Cerebellar nuclear complex (tissue), 1 donor: ENCODE results near the gene UBA52.
"Not testable (repeated sequence)": the region's sequence is repeated elsewhere in the genome, so short reads cannot be mapped to it uniquely, and the experiment has no call there.

ENCODE experiments used
- DNase-seq, 2 experiments: peaks; one replicate each; lab custom pipeline; 2025; lab: John Stamatoyannopoulos, UW

The UBA52 gene

DNA sequence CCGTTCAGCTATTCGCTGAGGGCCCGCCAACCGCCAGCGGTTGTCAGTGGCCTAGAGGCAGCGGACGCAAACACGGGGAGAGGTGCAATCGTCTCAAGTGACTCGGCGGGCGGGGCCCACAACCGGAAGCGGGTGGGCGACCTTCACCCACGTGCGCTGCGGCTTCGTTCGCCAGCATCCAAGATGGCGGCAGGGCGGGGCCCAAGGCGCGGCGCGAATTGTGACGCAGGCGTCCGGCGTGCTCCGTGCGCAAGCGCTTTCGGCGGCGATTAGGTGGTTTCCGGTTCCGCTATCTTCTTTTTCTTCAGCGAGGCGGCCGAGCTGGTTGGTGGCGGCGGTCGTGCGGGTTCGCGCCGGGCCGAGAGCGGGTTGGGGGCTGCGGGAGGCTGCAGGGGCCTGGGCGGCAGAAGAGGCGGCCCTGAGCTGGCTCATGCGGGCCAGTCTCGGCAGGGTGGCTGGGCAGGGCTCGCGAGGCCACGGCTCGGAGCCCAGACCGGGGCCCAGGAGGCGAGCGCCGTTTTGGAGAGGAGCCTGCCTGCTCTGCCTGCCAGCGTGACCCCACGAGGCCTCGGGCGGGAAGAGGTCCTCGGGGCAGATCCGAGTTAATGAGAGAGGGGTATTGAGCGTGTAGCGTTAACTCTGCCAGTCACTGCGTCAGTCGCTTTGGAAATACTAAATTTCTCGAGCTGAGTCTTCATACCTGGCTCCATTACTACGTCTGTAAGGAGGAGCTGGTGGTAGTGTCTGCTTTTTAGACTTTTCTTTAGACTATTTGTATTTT, at the start of gene UBA52:
TSS of gene UBA52 (plus strand) at position 294 of the 781 bp plus-strand sequence. CDS start 1,444 bp downstream, outside the sequence.
- peak; percentile 67 to 89 for DNase-seq

DNA sequence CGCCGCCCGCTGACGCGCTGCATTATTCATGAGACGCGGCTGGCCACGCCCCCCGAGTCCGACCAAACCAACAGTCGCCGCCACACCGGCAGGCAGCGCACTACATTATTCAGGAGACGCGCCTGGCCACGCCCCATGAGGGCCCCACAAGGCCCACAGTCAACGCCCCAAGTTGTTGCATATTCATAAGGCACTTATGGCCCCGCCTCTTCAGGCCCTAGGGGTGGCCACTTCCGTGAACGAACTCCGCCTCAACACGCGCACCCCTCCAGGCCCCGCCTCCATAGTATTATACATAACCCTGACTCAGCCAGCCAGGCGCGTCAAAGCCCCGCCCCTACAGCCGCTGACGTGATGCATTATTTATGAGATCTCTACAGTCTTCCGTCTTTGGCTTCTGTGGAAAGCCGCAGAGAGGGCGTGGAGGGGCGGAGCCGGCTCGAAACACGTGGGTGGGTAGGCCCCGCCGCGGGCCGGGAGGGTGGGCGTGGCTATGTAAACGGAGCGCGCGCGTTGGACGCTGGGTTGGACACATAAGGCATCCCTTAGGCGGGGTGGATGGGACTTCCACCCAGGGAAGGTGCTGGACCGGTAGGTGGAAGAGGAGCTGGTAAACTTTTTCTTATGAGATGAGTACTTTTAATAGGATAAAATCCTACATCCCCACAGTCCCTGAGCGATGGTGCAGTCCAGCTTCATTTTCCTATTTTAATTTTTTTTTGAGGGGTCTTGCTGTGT, 49.4 kb upstream of the UBA52 start:
- peak; percentile 100 for DNase-seq

DNA sequence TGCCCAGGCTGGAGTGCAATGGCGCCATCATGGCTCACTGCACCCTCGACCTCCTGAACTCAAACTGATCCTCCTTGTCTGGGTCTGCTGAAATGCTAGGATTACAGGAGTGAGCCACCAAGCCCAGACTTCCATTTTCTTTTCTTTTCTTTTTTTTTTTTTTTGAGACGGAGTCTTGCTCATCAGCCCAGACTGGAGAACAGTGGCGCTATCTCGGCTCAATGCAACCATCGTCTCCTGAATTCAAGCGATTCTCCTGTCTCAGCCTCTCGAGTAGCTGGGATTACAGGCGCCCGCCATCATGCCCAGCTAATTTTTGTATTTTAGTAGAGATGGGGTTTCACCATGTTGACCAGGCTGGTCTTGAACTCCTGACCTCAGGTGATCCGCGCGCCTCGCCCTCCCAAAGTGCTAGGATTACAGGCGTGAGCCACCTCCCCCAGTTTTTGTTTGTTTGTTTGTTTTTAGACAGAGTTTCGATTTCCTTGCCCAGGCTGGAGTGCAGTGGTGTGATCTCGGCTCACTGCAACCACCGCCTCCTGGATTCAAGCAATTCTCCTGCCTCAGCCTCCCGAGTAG, 48.7 kb upstream of the UBA52 start:
- DNase-seq = not testable (repeated sequence)

DNA sequence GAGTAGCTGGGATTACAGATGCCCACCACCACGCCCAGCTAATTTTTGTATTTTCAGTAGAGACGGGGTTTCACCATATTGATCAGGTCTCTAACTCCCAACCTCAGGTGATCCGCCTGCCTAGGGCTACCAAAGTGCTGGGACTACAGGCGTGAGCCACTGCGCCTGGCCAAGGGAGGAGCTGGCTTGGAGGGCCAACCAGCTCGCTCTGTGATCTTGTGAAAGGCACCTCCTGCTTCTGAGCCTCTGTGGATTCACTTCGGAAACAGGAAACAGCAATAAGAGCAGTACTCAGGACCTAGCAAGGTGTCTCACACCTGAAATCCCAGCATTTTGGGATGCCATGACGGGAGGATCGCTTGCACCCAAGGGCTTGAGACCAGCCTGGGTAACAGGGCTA, 47.8 kb upstream of the UBA52 start:
- no peak for DNase-seq

DNA sequence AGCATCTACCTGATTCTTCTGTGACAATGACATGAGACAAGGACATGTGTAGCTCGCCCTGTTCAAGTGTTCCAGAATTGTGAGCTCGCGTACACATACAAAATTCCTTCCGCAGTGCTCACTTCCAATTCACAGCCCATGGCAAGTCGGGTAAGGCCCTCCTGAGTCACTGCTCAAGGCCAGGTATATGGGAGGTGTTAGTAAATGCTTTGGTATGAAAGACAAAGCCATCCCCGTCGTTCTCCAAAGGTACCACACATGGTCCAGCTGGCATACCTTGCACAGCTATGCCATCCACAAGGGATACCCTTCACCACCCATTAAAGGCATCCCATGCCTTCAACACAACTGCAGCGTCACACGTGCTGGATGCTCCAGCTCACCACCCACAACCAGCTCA, 45.3 kb upstream of the UBA52 start:
- DNase-seq = no peak

DNA sequence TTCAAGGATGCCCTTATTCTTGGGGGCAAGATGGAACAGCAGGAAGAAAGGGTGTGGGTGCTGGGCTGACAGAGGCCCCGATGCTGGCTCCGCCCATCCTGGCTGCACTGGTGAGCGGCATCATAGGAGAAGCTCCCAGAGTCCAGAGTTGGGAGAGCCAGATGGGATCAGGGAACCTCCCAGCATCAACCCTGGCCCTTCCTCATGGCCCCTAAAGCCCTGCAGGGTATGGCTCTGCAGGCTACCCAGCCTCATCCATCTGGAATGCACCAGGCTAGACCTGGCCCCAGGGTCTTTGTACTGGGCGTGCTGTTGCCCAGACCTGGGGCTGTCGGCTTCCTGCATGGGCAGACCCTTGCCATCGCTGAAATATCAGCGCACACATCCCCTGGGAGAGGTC, 41.9 kb upstream of the UBA52 start:
- no peak for DNase-seq

DNA sequence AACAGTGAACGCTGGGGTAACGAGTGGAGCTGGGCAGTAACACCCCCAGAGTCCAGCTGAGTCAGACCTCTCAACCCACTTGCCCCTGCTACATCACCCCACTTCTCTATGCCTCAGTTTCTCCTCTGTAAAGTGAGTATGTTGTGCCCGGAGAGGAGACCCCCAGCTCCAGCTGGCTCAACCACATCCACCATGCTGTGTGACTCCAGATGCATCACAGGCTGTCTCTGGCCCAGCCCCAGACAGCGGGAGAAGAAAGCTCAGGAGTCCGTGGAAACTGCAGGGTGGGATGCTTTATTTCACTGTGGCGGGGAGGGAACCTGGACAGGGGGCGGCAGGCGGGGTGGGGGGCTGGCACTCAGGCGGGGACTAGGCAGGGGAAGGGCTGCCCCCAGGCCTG, 40.2 kb upstream of the UBA52 start:
- DNase-seq = no peak

DNA sequence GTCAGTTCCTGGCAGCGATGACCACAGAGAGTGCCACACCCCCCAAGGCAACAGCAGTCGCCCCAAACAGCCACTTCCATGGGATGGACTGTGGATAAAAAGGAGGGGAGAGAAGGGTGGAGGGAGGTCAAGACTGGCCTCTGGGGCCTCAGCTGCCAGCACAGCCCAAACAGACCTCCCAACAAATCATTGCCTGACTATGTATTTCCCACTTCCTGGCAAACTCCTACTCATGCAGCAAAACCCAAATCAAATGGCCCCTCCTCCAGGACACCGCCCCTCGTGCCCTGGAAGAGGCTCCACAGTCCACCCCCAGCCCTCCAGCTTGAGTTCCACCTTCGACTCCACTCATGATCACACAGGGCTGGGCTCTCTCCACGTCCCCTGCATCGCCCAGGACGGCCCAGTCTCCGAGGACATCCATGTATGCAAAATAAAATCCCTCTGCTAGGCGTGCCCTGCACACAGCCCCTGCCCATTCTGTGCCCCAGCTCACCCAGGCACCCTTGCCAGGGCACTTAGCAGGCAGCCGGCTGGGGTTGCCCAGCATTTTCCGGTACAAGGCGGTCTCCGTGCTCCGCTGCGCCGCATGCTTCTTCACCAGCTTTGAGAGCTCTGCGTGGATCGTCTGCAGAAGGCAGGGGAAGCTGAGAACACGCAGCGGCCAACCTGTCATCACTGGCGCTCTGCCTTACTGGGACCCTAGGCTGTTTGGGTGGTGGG, 39.3 kb upstream of the UBA52 start:
- no peak for DNase-seq

DNA sequence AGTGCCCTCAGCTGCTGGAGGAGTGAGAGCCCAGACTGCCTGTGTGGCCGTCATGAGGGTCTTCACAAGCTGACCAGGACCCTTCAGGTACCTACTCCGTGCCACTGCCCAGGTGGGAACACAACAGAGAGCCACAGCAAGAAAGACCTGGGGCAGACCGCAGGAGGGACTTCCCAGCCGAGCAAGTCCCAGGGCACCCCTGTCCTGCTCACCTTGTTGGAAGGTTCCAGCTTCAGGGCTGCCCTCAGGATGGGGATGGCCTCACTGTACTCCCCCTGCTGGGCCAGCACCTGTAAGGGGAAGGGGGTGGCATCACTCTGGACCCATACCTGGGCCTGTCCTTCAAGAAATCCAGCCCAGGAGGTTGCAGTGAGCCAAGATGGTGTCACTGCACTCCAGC, 38.6 kb upstream of the UBA52 start:
- DNase-seq = no peak

DNA sequence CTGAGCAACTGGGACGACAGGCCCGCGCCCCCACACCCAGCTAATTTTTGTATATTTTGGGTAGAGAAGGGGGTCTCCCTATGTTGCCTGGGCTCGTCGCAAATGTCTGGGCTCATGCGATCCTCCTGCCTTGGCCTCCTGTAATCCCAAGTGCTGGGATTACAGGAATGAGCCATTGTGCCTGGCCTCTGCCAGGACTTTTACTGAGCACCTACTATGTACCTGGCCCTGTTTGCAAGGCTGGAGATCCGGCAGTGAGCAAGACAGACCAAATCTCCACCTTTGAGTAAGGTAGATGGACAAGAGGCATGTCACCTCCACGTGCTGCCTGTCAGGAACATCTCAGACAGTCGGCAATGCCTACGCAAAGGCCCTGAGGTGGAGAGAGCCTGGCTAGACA, 35.2 kb upstream of the UBA52 start:
- no peak for DNase-seq

DNA sequence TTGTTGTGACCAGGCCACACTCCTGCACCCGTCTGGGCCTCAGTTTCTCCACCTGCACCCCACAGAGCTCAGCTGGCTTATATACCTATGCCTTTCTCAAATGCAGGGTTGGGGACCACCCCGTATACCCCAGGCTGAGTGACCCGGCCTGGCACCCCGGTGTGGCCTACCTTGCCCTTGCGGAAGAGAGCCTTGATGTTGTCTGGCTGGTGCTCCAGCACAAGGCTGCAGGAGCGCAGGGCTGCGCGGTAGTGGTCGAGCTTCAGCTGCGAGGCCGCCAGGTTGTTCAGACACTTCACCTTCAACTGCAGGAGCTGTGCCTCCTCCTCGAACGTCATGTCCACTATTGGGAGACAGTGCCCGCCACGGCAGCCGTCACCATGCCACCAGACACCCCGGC, 34.2 kb upstream of the UBA52 start:
- DNase-seq = no peak

DNA sequence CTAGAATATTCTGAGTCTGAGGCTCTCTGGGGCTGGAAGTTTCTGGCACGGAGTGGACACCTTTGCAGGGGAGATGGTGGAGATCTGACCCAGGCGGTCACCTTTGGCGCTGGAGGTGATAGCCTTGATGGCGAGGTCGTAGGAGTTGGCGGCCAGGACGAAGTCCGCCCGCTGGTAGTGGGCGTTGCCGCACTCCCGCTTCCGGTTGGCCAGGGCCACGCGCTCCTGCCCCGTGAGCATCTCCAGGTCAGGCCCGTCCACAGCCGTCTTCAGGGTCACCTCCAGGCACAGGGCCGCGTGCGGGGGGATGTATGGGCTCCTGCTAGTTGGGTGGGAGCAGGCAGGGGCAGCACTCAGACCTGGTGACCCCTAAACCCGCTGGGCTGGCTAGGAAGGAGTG, 33.5 kb upstream of the UBA52 start:
- DNase-seq = no peak

DNA sequence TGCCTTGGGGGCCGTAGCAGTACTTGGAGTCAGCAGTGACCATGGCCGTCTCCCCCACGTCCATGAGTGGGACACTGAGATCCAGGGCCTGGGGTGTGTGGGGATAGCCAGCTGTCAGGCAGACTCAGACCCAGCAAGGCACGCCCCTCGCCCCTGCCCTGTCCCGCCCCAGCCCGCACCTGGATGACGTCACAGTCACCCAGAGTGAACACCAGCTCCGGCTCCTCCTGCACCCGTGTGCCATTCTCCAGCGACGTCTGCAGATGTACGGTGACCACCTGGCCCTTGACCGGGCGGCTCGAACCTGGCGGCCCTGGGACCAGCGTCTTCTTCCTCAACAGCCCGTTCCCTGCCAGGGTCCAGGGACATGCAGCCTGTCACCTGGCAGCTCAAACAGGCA, 32.3 kb upstream of the UBA52 start:
- no peak for DNase-seq

DNA sequence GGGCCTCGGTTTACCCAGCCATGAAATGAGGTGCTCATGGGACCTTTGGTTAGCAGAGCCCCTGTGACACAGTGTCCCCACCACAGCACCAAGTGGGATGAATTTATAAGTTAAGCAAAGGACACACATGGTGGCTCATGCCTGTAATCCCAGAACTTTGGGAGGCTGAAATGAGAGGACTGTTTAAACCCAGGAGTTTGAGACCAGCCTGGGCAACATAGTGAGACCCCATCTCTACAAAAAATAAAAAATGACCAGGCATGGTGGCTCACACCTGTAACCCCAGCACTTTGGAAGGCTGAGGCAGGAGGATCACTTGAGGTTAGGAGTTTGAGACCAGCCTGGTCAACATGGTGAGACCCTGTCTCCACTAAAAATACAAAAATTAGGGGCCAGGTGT, 31.5 kb upstream of the UBA52 start:
- DNase-seq = not testable (repeated sequence)

DNA sequence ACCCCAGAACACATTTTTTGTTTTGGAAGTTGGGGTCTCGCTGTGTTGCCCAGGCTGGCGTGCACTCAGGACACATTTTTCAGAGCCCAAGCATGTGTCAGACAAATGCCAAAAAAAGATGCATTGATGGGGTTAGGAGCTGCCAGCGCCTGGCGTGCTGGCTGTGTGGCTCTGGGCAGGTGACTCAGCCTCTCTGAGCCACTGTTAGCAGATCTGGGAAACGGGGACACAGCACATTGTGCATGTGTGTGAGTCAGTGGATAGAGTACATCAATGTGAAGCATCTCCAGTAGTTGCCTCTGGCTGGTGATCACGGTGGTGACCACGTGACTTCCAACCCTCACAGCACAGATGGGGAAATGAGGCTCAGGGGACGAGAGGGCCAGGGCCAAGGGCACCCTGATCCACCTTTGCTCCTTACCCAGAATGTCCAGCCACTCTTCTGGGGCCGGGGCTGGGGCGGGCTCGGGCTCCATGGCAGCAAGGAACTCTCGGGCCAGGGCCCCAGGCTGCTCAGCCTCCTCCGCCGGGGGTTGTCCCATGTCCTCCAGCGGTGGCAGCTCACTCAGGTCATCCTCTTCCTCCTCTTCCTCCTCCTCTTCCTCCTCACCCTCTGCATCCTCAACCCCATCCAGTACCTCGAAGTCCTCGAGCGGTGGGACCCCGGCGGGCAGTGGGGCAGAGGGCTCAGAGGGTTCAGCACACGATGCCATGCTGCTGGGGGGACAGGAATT, 30.2 kb upstream of the UBA52 start:
- no peak for DNase-seq

DNA sequence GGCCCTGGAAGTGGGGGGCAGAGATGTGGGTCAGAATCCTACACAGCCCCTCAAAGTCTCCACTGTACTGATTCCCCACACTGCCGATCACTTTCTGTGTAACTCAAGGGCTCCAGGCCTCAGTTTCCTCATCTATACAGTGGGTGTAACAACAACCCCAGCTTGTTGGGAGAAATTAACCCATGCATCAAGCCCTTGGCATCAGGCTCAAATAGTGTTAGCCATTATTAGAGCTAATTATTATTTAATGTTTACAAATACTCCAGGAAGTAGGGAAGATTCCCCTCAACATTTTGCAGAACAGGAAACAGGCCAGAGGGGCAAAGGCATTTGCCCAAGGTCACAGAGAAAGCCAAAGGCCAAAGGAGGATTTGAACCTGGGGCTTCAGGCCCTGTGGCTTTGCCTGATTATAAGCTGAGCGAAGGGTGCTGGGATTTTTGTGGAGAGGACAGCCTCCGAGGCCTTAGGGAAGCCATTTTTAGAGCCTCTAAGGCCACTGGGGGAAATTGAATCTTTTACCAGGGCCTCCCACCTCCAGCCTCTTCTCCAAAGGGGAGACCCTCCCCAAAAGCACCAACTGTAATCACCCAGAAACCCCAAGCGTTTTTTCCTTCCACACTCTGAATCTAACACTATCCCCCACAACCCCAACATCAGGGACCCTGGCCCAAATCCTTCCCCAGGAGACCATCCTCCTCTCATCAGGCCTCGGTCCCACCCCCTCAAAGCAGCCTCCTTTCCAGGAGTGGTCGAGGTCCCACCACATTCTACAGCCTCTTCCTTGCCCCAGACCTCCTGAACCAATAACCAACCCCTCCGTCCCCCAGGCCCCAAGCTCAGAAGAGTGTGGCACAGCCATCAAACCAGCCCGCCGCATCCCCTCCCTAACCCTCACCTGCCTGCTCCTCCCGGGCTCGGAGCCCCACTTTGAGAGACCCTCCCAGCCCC, 29.4 kb upstream of the UBA52 start:
- no peak for DNase-seq

DNA sequence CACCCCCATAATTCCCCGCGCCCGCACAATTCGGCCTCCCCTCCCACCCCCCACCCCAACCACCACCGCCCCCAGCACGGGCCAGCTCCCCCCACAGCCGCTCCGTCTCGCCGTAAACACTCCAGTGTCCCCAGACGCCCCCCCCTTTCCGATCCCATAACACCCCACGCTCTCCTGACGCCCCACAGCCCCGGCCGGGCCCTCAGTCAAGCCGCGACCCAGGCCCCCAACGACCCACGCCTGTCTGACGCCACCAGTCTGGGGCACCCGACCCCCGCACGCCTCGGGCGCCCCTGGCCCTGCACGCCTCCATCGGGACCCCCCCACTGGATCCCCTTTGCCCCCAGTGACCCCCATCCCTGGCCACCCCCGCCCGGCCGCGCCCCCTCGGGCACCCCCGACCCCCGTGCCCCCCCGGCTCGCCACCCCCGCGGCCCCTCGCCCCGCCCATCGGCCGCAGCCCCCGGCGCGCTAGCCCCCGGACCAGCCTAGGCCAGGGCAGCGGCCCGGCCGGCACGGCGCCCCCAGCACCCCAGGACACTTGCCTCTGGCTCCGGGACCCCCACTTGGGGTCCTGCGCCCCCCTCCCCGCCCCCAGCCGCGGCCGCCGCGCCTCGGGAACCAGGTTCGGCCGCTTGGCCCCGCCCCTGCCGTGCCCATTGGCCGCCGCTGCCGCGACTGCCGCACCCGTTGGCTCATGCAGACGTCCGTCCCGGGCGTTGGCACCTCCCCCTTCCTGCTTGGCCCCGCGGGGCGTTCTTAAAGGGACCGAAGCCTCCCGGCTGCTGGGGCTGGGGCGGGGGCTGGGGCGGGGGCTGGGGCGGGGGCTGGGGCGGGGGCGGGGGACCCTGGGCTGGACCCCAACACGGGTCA, 28.5 kb upstream of the UBA52 start, which contains the start of gene FKBP8:
TSS of gene FKBP8 (minus strand) at position 633 of the 873 bp plus-strand sequence. CDS start 1,603 bp downstream, outside the sequence.
- DNase-seq = peak; percentile 56 to 85

DNA sequence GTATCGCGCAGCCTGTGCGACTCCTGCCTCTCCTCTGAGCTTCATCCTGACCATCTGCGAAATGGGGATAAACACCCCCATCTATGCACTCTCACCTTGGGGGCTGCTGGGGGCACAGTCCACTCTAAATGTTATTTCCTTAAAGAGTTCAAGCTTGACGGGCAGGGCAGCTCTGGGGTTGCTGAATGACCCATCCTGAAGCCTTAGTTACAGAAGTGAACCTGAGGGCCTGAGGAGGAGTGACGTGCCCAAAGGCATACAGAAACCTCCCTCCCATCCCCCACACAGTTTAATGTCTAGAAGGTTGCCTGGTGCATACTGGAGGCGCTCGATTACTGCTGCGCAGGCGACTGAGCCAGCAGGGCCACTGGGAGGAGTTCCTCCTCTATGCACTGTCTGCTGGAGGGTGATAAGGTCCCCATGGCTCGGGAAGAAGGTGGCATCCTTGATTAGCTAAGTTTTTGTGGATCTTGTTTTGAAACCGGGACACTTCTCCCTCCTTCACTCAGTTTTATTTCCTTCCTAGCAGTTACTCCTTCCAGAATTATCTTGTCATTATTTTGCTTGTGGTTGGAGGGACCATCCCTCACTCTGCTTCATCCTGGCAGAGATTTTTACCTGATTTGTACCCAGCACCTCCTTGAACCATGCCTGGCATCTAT, 27.7 kb upstream of the UBA52 start:
- DNase-seq = peak in 1 of 2 experiments; percentile 5

DNA sequence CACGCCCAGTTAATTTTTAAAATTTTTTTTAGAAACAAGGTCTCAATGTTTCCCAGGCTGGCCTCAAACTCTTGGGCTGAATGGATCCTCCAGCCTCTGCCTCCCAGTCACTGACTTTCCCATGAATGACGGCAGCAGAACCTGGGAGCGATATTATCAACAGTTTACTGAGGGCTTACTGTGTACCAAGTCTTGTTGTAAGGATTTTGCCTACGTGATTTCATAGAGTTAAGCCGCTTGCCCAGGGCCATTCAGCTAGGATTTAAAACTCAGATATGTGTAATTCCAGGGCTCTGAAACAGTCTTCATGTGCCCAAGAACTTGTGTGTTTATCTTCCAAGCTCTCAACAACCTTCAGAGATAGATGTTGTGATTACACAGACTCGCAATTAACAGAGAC, 20.0 kb upstream of the UBA52 start:
- no peak for DNase-seq
